Measurements from ENCODE around the gene USP6NL. TPM values are rescaled to one million over a fixed set of nuclear protein-coding genes. Genes with fewer than 3 reads are reported as not detected.

The USP6NL gene
- total and polyA plus RNA-seq, 2 of the 8 experiments (the other 6 are each of a cell fraction or from before 2014, with no cell fraction given), result 10.9 to 28.8 TPM

DNA sequence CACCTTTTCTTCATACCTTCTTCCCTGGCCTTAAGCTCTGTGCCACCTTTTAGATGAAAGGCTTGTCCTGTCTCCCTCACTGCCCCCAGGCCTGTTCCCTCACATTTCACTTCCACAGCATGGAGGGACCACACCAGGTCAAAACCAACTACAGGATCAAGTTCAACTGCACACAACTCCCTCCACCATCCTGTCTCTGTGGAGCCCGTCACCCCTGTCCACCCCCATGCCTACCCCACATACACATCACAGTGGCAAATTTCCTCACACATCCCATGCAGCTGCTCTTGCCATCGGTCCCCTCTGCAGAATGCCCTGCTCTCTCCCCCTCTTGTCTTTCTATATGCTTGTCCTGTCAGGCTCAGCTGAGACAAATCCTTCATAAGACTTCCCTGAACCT lies 154.1 kb downstream of the USP6NL start (continued):
- no peak for TF ChIP-seq TCF12 (IDR thresholded peaks at IDR 0.05; ENCODE audit: low read depth, low read length)
